NCI-H2227 (cell line): Measurements from ENCODE around the gene STOM.

Source experiments
- DNase-seq: peaks from one replicate; lab custom pipeline; 2025; ENCODE audit not compliant: unreplicated experiment; lab: John Stamatoyannopoulos, UW

The STOM gene

DNA sequence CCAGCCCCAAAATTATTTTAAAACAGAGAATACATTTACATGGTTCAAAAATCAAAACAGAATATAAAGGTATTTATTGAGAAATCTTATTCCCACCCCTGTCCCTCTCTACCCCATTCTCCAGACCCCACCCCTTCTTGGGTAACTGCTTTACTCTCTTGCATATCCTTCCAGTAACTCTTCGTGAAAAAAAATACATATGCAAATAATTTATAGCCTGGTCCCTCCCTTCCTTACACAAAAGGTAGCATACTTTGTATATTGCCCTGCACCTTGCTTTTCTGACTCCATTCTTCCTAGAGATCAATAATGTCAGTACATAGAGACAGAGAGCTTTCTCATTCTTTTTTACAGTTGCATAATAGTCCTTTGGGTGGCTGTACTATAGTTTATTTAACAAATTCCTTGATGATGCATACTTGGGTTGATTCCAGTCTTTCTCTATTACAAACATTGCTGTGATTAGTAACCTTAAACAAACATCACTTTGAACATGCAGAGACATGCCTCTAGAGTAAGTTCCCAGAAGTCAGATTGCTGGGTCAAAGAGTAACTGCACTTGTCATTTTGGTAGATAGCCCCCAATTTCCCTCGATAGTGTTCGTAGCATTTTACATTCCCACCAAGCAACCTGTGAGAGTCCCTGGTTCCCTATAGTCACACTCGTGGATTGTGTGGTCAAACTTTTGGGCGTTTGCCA lies 47.9 kb downstream of the STOM start:
- DNase-seq = no peak

GRCh38 chr9:121321016-121321503 lies 49.0 kb downstream of the STOM start:
- no peak for DNase-seq

DNA sequence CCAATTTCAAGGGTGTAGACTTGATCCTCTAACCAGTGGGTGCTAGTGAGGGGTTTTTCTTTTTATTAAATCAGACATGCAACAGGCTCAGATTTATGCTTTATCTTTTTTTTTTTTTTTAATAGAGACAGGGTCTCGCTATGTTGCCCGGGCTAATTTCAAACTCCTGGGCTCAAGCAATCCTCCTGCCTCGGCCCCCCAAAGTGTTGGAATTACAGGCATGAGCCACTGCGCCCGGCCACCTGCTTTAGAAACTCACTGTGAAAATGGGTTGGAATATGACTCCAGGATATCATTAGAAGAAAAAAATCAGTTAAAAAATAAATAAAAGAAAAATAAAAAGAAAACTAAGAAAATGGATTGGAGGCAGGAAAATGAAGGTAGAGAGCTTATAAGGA lies 50.7 kb downstream of the STOM start:
- DNase-seq = no peak

DNA sequence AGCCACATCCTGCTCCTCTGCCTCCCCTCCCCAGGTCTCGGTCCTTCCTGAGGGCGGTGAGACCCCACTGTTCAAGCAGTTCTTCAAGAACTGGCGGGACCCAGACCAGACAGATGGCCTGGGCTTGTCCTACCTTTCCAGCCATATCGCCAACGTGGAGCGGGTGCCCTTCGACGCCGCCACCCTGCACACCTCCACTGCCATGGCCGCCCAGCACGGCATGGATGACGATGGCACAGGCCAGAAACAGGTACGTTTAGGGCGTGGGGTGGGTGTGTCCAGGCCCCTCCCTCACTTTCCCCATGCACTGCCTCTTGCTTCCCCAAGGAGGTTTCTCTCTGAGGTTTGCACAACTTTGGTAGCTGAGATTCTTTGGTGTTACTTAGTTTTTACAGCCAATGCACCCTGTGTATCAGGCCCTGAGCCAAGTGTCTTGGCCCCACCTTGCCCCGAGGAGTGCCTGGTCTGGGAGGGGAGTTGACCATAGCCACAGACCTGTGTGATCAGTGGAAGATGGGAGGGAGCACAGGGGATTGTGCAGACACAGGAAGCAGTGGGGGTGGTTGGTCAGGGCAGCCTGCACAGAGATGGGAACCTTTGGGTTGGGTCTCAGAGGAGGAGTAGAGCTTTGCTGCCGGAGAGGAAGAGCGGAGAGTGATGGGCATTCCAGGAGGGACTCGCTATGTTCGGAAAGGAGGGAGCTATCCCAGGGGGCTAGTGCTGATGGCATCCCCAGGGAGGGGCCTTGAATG lies 51.2 kb downstream of the STOM start:
- no peak for DNase-seq

GRCh38 chr9:121317737-121318630 lies 52.1 kb downstream of the STOM start:
- DNase-seq = no peak

DNA sequence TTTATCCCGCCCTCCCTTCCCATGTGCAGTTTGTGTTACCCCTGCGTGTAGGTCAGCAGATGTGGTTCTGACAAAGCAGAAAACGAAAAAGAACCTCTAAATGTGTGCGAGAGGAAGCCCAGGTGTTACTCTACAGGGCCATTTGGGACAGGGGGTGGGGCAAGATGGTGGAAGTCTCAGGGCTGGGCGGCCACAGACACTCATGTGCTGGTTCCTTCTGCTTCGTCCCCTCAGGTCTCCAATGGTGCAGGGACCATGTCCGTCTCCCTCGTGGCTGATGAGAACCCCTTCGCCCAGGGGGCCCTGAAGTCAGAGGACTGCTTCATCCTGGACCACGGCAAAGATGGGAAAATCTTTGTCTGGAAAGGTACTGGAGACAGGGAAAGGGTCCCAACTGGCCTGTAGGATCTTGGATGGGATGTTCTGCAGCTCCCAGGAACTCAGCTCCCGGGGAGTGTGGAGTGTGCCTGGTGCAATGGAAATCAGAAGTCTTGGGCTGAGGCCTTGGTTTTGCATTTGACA lies 53.1 kb downstream of the STOM start:
- DNase-seq = no peak

GRCh38 chr9:121316378-121316777 lies 53.7 kb downstream of the STOM start:
- no peak for DNase-seq

DNA sequence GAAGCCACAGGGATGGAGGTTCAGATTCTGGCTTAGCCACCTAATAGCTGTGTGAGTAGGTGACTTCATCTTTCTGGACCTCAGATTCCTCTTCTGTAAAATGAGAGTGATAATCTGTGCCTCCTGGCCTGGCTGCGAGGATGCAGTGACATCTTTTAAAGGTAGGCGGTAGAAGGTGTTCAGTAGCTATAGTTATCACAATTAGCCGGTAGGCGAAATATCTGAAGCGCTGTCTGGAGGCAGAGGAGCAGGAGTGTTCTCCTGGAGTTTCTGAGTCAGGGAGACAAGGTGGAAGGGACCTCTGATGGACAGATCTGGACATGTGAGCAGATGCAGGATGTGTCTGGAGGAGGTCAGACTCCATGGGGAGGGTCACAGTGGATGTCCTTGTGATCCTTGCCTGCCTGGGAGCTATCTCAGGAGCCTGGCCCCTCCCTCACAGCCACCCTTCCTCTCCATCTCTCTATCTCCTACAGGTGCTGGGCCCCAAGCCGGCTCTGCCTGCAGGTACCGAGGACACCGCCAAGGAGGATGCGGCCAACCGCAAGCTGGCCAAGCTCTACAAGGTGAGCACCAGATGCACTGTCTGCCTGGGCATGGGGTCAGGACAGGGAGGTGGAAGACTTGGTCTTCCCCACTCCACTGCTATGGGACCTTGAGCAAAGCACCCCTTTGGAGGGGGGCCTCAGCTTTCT lies 56.4 kb downstream of the STOM start:
- no peak for DNase-seq

- DNase-seq = no peak
Observed at GRCh38 chr9:121312169-121312568, 57.9 kb downstream of the STOM start.

DNA sequence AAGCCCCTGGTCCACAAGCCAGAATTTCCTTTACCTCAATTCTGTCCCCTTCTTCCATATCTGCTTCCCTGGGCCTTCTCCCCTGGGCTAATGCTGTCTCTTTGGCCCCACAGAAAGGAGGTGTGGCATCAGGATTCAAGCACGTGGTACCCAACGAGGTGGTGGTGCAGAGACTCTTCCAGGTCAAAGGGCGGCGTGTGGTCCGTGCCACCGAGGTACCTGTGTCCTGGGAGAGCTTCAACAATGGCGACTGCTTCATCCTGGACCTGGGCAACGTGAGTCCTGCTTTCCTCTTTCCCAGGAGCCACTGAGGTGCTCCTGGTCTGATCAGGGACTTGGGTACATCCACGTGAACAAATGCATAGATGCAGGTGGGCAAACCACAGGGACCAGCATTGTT lies 59.5 kb downstream of the STOM start:
- DNase-seq = no peak

GRCh38 chr9:121309833-121310425 lies 60.1 kb downstream of the STOM start:
- no peak for DNase-seq

GRCh38 chr9:121309171-121309570 lies 60.9 kb downstream of the STOM start:
- DNase-seq = no peak

GRCh38 chr9:121308765-121309164 lies 61.3 kb downstream of the STOM start:
- no peak for DNase-seq

GRCh38 chr9:121307976-121308375 lies 62.1 kb downstream of the STOM start:
- no peak for DNase-seq

GRCh38 chr9:121305269-121305994 lies 64.6 kb downstream of the STOM start:
- no peak for DNase-seq

- no peak for DNase-seq
Observed at GRCh38 chr9:121304707-121305106, 65.3 kb downstream of the STOM start.

GRCh38 chr9:121303456-121304451 lies 66.3 kb downstream of the STOM start:
- DNase-seq = no peak

- DNase-seq = no peak
Observed at GRCh38 chr9:121302786-121303185, 67.3 kb downstream of the STOM start.
